Measurements from ENCODE around the gene ARRB2.
A peak's percentile ranks its signal among the peaks of the same experiment; 100 is the strongest.
"Not testable (repeated sequence)": the region's sequence is repeated elsewhere in the genome, so short reads cannot be mapped to it uniquely, and the experiment has no call there.

The ARRB2 gene

GRCh38 chr17:4709794-4710692, at the start of gene ARRB2:
Gene ARRB2, plus strand, starts transcription at chr17:4710632. Its CDS starts 90 bp downstream, at chr17:4710722.
- DNase-seq = peak; percentile 99

DNA sequence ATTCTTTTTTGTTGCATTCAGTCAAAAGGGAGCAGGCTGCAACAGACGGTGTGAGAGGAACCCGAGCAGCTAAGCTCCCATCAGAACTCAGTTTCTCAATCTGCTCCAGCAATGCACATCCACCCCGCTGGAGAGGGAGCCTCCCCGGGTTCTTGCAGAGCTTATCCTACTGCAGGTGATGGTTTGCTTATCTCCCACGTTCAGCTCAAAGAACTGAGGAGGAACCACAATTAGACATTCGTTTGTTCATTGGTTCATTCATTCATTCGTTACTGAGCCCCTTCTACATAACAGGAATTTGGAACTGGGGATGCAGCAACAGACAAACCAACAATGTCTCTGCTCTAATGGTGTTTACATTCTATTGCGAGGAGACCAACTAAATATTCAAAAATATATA, 46.7 kb upstream of the ARRB2 start:
- DNase-seq = no peak

- DNase-seq = no peak
These were observed 46.2 kb upstream of the ARRB2 start for GRCh38 chr17:4664230-4664629.

DNA sequence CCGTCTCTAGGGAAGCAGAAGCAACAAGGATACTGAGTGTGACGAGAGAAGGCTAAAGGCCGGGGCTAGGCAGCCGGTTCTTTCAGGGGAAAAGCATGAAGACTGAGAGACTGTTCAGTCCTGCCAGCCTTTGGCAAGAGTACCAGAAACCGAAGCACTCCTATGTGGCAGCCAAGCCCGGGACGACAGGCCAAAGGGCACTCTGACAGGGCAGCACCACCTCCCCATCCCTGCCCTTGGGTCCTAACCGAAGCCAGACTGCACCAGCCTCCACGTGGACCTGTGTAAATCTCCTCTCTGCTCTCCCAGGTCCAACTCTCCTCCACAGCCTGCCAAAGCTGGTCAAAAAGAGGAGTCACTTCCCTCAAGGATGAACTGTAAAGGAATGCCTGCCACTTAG, 45.4 kb upstream of the ARRB2 start:
- no peak for DNase-seq

DNA sequence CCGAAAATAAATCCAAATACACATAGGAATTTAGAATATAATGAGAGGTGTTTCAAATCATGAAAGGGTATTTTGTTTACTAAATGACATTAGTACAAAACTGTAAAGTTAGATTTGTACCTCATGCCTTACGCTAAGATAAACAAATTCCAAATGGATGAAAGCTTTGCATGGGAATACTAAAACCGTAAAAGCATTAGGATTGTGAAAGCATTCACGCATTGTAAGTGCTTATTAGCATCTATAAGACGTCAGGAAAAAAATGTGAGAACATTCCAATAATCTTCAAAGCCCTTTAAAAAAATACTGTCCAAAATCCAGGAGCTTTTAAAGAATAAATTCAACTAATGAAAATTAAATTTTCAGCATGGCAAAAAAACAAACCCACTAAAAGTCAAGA, 44.1 kb upstream of the ARRB2 start:
- no peak for DNase-seq

DNA sequence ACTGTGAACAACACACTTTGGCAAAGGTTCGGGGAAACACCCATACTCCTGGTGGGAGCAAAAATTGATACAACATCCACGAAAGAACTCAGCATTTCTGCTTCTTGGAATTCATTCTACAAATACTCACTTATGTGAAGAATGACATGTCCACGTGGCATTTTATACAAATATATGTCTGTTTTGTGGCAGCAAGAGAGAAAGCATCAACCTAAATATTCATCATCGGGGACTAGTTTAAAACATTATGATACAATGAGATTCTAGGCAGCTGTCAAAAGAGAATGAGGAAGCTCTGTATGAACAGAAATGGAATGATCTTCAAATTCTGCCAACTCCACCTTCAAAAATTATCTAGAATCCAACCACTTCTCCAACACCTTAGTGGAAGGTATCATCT, 43.3 kb upstream of the ARRB2 start:
- no peak for DNase-seq

DNA sequence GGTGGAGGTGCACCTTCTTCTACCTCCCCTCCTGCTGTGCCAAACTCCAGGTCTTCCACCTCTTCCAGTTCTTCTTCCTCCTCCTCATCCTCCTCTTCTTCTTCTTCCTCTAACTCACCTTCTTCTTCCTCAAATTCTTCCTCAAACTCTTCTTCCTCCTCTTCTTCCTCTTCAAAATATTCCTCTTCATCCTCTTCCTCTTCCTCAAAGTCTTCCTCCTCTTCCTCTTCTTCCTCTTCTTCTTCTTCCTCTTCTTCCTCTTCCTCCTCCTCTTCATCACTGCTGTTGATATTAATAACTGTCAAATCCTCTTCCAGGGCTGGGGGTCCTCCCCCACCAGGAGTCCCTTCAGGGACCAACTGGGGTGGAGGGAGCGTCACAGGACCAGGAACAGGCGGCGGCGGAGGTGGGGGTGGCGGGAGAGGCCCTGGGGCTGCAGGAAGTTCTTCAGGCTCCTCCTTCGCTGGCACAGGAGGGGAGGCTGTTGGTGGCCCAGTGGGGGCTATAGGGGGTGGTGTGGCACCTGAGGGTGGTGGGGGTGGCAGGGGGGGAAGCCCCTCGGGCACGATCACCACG, 38.3 kb upstream of the ARRB2 start:
- no peak for DNase-seq

- DNase-seq = no peak
These were observed 37.7 kb upstream of the ARRB2 start for GRCh38 chr17:4672751-4673150.

DNA sequence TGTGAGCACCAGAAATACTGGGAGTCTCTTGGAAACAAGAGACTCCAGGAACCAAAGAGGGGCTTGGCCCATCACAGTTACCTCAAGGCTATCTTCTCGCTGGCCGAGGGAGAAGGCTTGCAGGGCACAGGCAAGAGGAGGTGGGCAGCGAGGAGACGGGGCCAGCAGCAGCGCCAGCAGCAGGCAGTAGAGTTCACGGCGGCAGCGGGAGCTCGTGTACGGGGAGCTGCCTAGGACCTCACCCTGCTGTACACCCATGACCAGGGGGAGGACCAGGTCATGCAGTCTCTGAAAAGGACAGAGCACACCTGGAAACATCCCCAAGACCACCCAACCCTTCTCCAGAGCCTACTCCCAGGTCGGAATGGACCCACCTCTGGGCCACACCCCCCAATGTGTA, 37.3 kb upstream of the ARRB2 start:
- DNase-seq = no peak

DNA sequence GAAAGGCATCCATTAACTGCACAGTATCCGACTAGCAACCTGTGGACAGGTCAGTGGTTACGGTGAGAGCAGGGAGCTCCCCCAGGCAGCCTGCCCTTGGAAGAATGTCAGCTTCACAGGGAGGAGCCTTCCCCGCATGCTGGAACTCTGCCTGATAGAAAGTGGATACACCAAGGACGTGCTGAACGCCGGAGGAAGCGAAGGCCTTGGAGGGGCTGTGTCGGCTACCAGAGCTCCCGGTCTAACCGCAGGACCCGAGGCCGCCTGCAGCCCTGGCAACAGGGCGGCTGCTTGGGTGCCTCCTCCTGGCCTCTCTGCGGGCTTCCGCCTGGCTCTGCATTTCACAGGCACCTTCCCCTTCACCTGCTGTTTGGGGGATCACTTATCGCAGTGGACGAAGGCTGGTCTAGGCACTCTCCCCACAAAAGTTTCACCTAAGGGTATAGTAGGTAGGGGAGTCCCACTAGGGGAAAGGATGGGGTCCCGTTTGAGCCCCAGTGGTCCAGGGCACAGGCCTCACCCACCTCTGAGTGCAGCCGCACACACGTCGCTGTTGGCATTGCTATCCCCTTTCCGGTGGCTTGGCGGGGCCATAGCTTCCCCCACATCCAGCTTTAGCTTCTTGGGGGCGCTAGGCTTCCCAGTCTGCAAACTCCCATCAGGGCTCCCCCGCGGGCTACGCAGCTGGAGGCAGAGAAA, 36.3 kb upstream of the ARRB2 start:
- no peak for DNase-seq

GRCh38 chr17:4674685-4674998, 35.8 kb upstream of the ARRB2 start:
- no peak for DNase-seq

- no peak for DNase-seq
These were observed 34.6 kb upstream of the ARRB2 start for GRCh38 chr17:4675791-4676190.

DNA sequence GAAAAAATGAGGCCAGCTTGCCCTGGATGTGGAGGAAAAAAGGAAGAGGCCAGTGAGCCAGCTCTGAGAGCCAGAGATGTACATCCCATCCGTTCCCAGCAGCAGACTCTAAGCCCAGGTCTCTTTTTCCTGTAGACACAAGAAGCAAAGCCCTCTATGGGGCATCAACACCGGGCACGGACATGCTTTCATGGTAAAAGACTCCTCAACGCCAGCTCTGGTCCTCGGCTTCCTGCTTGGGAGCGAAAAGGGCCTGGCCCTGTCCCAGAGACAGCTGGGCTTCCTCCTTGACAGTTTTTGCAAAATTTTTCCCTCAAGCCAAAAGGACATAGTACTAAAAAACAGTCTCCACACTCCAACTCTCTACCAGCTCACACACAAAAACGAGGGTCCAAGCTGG, 33.6 kb upstream of the ARRB2 start:
- DNase-seq = no peak

DNA sequence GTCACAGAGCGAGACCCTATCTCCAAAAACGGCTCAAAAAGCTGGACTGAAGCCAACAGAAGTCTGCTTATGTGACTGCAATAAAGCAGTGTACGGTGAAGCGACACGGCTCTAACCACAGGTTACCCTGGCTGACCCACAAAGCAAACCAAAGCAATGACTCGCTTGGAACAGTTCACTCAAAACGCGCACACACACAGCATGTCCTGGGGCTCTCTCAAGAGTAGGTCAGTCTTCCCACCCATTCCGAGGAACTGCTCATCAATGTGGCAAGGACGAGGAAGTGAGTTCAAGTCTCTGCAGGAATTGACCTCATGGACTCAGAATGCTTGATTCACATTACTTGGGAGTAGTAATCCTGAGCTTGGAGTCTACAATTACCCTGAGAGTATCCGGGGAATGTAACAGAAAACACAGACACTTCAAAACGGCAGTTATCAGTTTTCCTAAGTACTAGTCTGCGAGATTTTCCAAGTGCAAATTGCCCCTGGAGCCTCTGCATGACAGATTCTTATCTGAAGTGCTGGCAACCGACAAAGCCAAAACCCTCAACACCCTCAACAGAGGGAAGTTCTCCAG, 31.9 kb upstream of the ARRB2 start:
- no peak for DNase-seq

DNA sequence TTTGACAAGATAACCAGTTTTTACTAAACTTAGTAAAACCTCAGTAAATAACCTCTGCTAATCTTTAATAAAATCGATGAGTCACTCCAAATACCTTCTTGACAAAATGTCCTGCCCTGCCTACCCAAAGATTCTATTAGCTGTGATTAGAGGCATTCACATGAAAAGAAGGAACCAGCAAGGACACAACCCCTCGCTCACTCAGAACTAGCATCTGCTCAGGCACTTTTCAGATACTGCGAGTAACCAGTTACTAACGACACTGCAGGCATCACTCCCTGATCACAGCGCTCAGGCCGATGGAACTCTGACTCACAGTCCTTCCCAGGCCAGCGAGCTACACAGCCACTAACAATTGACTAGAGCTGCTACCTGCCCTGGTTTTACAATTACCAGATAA, 30.8 kb upstream of the ARRB2 start:
- no peak for DNase-seq

GRCh38 chr17:4683739-4684138, 26.7 kb upstream of the ARRB2 start:
- not testable (repeated sequence) for DNase-seq

DNA sequence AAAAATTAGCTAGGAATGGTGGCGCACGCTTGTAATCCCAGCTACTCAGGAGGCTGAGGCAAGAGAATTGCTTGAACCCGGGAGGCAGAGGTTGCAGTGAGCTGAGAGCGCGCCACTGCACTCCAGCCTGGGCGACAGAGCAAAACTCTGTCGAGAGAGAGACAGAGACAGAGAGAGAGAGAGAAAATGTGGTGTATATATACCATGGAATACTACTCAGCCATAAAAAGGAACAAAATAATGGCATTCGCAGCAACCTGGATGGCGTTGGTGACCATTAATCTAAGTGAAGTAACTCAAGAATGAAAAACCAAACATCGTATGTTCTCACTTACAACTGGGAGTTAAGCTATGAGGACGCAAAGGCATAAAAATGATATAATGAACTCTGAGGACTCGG, 20.6 kb upstream of the ARRB2 start:
- not testable (repeated sequence) for DNase-seq

DNA sequence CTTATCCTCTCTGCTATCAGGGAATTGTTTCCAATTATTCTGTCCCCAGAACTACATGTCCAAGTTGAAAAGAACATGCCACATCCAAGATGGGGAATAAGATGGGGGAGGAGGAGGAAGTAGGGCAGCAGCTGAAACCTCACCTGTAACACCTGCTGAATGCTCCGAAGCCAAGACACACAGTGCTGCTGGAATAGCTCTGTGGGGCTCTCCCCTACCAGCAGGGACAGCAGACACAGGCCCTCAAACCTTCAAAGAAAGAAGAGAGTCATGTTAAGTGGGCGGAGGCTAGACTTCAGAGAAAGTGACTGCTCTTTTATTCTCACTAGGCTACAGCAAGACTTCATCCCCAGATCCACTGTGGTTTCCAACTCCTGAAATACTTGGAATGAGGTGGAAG, 19.7 kb upstream of the ARRB2 start:
- DNase-seq = no peak

GRCh38 chr17:4691686-4692085, 18.7 kb upstream of the ARRB2 start:
- DNase-seq = no peak

- no peak for DNase-seq
These were observed 17.0 kb upstream of the ARRB2 start for GRCh38 chr17:4693416-4693815.

DNA sequence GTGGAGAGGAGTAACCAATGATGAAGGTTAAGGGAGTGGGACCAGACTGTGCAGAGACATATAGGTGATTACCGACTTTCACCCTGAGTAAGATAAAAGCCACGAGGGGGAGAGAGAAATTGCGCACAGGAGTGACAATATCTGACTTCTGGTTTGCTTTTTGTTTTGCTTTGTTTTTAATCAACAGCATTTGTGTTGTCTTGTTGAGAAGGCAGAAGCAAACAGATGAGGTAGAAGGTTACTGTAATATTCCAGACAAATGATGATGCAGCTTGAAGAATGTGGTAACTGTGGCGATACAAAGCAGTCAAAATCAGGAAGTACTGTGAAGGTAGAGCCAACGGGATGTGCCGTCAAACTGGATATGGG, 14.0 kb upstream of the ARRB2 start:
- no peak for DNase-seq

DNA sequence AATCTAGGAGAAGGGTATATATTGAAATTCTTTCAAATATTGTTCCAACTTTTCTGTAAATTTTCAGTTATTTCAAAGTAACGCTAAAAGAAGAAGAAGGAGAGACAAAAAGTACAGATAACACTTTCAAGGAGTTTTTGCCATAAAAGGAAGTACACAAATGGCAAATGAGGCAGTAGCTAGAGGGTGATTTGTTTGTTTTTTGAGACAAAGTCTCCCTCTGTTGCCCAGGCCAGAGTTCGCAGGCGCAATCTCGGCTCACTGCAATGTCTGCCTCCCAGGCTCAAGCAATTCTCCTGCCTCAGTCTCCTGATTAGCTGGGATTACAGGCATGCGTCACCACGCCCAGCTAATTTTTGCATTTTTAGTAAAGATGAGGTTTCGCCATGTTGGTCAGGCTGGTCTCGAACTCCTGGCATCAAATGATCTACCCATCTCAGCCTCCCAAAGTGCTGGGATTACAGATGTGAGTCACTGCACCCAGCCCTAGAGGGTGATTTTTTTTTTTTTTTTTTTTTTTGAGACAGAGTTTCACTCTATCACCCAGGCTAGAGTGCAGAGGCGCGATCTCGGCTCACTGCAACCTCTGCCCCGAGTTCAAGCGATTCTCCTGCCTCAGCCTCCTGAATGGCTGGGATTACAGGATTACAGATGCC, 10.9 kb upstream of the ARRB2 start:
- DNase-seq = not testable (repeated sequence)

- no peak for DNase-seq
These were observed 9.3 kb upstream of the ARRB2 start for GRCh38 chr17:4701116-4701515.
